Small intestine (tissue), 7 donors: ENCODE data around the gene GFRA4. TPM values are rescaled to one million over a fixed set of nuclear protein-coding genes. Genes with fewer than 3 reads are reported as not detected.

ENCODE experiments used
- DNase-seq, 2 donors: peaks; one replicate each; pipeline versions ENCODE4 v3.0.0 to v3.0.0-alpha.2; 2013
- FAIRE-seq: peaks from 2 replicates; lab custom pipeline; 2012; peaks lifted over from hg19 to GRCh38; lab: Jason Lieb, UNC
- H3K27ac ChIP-seq, 3 donors: one replicate each; pipeline ENCODE4 v1.5.1; 2013; ENCODE audit warnings: low read length in 2 of 3, mild to moderate bottlenecking in 2 of 3, control low read depth in 1 of 3, inconsistent platforms in 1 of 3, low read depth in 1 of 3, moderate library complexity in 1 of 3
- H3K27me3 ChIP-seq, 3 donors: one replicate each; pipeline ENCODE4 v1.6.1; 2013; ENCODE audit warnings: low read length in 3 of 3, inconsistent platforms in 1 of 3; ENCODE audit not compliant: control insufficient read depth in 3 of 3, insufficient read depth in 3 of 3
- H3K36me3 ChIP-seq, 3 donors: one replicate each; pipeline ENCODE4 v1.6.1; 2013; ENCODE audit warnings: low read length in 3 of 3, inconsistent platforms in 1 of 3, low read depth in 1 of 3, mild to moderate bottlenecking in 1 of 3, moderate library complexity in 1 of 3; ENCODE audit not compliant: control insufficient read depth in 3 of 3, insufficient read depth in 2 of 3
- H3K4me1 ChIP-seq, 3 donors: one replicate each; pipeline ENCODE4 v1.6.1; 2013; ENCODE audit warnings: low read length in 2 of 3, inconsistent platforms in 1 of 3, low read depth in 1 of 3, mild to moderate bottlenecking in 1 of 3, moderate library complexity in 1 of 3; ENCODE audit not compliant: control insufficient read depth in 3 of 3, insufficient read depth in 2 of 3
- H3K4me3 ChIP-seq, 3 donors: one replicate each; pipeline ENCODE4 v1.5.1; 2013; ENCODE audit warnings: low read length in 3 of 3, control low read depth in 1 of 3, inconsistent platforms in 1 of 3, low read depth in 1 of 3, mild to moderate bottlenecking in 1 of 3, moderate library complexity in 1 of 3
- H3K9me3 ChIP-seq, 2 donors: one replicate each; pipeline ENCODE4 v1.6.1; 2013; ENCODE audit warnings: low read depth in 1 of 2, low read length in 1 of 2; ENCODE audit not compliant: control insufficient read depth in 2 of 2, insufficient read depth in 1 of 2
- WGBS, 3 donors: extraction: QIAGEN DNeasy Blood & Tissue Kit; methylation state at CpG; one replicate each; pipeline ENCODE4 v1.1.7; 2013; 5-methylcytosine and 5-hydroxymethylcytosine counted together
- polyA plus RNA-seq, 4 donors: library from polyadenylated mRNA; stranded (reverse) in 3 of 4; unstranded in 1 of 4; fragments of 200-250 nt in 3 of 4; fragments of 120-200 nt in 1 of 4; gene quantifications; one replicate each; pipeline versions ENCODE4 v1.2.1 to v1.2.3, GENCODE V29; 2013
- donor health status: healthy with polysubstance abuse.
- donor health status: control.
- donor health status: control.
- donor health status: Bipolar disorder and iron deficiency.
- donor health status: healthy.

GFRA4 gene
- polyA plus RNA-seq, 4 donors, result not detected

GRCh38 chr20:3655131-3655405 lies 8.1 kb downstream of the GFRA4 start:
- WGBS, 3 donors, result 74 to 94% (median 91%) methylated on average over 4 of the region's 4 CpGs
- FAIRE-seq, result no peak
- peaks cover 0 to 20% (median under 1%) of the 10 kb centered on the region in 3 donors for H3K27me3 ChIP-seq

GRCh38 chr20:3654326-3655130 lies 8.7 kb downstream of the GFRA4 start:
- Histone ChIP-seq H3K4me1 (no peaks in the 10 kb centered on the region), H3K27me3 (peaks cover 0 to 14% (median 0%) of the 10 kb centered on the region in 3 donors), H3K36me3 (peaks cover 0 to 21% (median 6%) of the 10 kb centered on the region in 3 donors), H3K4me3 (no peak overlapping the region), H3K27ac (no peak overlapping the region), H3K9me3 (no peaks in the 10 kb centered on the region)
- WGBS, 3 donors, result 74 to 81% (median 75%) methylated on average over 17 of the region's 17 CpGs
- peak in 1 of 2 donors; percentile 14 for DNase-seq
- FAIRE-seq, result no peak

More at GRCh38 chr20:3655131-3655405, 8.1 kb downstream of the GFRA4 start:
- Histone ChIP-seq H3K36me3 (peaks cover 0 to 16% (median 3%) of the 10 kb centered on the region in 3 donors), H3K9me3 (no peaks in the 10 kb centered on the region), H3K4me3 (no peak overlapping the region), H3K4me1 (no peaks in the 10 kb centered on the region), H3K27ac (no peak overlapping the region)
- no peak for DNase-seq

- DNase-seq, result no peak
- Histone ChIP-seq H3K9me3 (no peaks in the 10 kb centered on the region), H3K27ac (no peak overlapping the region), H3K4me1 (no peaks in the 10 kb centered on the region), H3K36me3 (peaks cover 0 to 26% (median 8%) of the 10 kb centered on the region in 3 donors), H3K27me3 (peaks cover 0 to 8% (median 0%) of the 10 kb centered on the region in 3 donors), H3K4me3 (no peak overlapping the region)
- FAIRE-seq, result no peak
- 57 to 79% (median 58%) methylated on average over 2 of the region's 2 CpGs for WGBS, 3 donors
These were observed 9.3 kb downstream of the GFRA4 start for GRCh38 chr20:3653921-3654320.

GRCh38 chr20:3652676-3653596 lies 10.3 kb downstream of the GFRA4 start:
- H3K9me3 ChIP-seq, result no peaks in the 10 kb centered on the region
- no peaks in the 10 kb centered on the region for H3K4me1 ChIP-seq
- FAIRE-seq (no peak), DNase-seq (no peak)
- WGBS, 3 donors, result 79 to 83% (median 82%) methylated on average over 10 of the region's 10 CpGs
- H3K27me3 ChIP-seq, result no peaks in the 10 kb centered on the region
- H3K27ac ChIP-seq, result no peak overlapping the region
- H3K4me3 ChIP-seq, result no peak overlapping the region
- peaks cover 0 to 35% (median 13%) of the 10 kb centered on the region in 3 donors for H3K36me3 ChIP-seq

- WGBS, 3 donors, result 45 to 73% (median 54%) methylated on average over 9 of the region's 9 CpGs
- H3K27me3 ChIP-seq, result no peaks in the 10 kb centered on the region
- no peak overlapping the region for H3K27ac ChIP-seq
- no peaks in the 10 kb centered on the region for H3K9me3 ChIP-seq
- DNase-seq, result peak in 1 of 2 donors; percentile 18
- FAIRE-seq, result no peak
- no peaks in the 10 kb centered on the region for H3K4me1 ChIP-seq
- H3K4me3 ChIP-seq, result no peak overlapping the region
- peaks cover 2 to 38% (median 13%) of the 10 kb centered on the region in 3 donors for H3K36me3 ChIP-seq
These were observed 11.0 kb downstream of the GFRA4 start for GRCh38 chr20:3652221-3652620.

- no peak for DNase-seq
- peaks cover 2 to 44% (median 15%) of the 10 kb centered on the region in 3 donors for H3K36me3 ChIP-seq
- H3K9me3 ChIP-seq, result no peaks in the 10 kb centered on the region
- no peaks in the 10 kb centered on the region for H3K27me3 ChIP-seq
- FAIRE-seq, result no peak
- WGBS, 3 donors, result 73 to 89% (median 73%) methylated on average over 9 of the region's 9 CpGs
- H3K4me1 ChIP-seq, result no peaks in the 10 kb centered on the region
- H3K4me3 ChIP-seq, result no peak overlapping the region
- H3K27ac ChIP-seq, result no peak overlapping the region
These were observed 11.8 kb downstream of the GFRA4 start for GRCh38 chr20:3651204-3651962.

- DNase-seq, result no peak
- H3K4me3 ChIP-seq, result no peak overlapping the region
- H3K4me1 ChIP-seq, result no peaks in the 10 kb centered on the region
- H3K27me3 ChIP-seq, result no peaks in the 10 kb centered on the region
- peaks cover 6 to 66% (median 22%) of the 10 kb centered on the region in 3 donors for H3K36me3 ChIP-seq
- no peak overlapping the region for H3K27ac ChIP-seq
- no peak for FAIRE-seq
- H3K9me3 ChIP-seq, result no peaks in the 10 kb centered on the region
- 83 to 96% (median 94%) methylated on average over 9 of the region's 9 CpGs for WGBS, 3 donors
These were observed 14.2 kb downstream of the GFRA4 start for GRCh38 chr20:3648951-3649350.

GRCh38 chr20:3647473-3647872 lies 15.7 kb downstream of the GFRA4 start:
- Histone ChIP-seq H3K27ac (no peak overlapping the region), H3K36me3 (peaks cover 8 to 72% (median 26%) of the 10 kb centered on the region in 3 donors), H3K4me3 (no peak overlapping the region), H3K27me3 (no peaks in the 10 kb centered on the region), H3K9me3 (no peaks in the 10 kb centered on the region), H3K4me1 (no peaks in the 10 kb centered on the region)
- DNase-seq, result no peak
- FAIRE-seq, result no peak
